ENCODE measurements around the gene WDFY2. TPM values are rescaled to one million over a fixed set of nuclear protein-coding genes. Genes with fewer than 3 reads are reported as not detected.

Gene WDFY2
- polyA plus RNA-seq, 3 donors, result 9.6 to 13.2 (median 11.7) TPM

GRCh38 chr13:51806566-51806965 is 222.3 kb downstream of the WDFY2 start:
- DNase-seq (ENCODE audit: low read depth in 3 of 3, low spot score in 2 of 3), result no peak

- no peak for DNase-seq (ENCODE audit: low read depth in 3 of 3, low spot score in 2 of 3)
These were observed 222.8 kb downstream of the WDFY2 start for GRCh38 chr13:51807041-51807440.

DNA sequence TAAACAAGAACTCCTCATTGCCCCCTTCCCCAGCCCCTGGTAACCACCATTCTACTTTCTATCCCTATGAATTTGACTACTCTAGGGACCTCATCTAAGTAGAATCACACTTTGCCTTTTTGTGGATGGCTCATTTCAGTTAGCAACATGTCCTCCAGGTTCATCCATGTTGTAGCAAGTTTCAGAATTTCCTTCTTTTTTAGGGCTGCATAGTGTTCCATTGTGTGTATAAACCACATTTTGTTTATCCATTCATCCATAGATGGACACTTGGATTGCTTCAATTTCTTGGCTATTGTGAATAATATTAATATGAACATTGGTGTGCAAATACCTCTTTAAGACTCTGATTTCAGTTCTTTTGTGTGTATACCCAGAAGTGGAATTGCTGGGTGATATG is 224.5 kb downstream of the WDFY2 start:
- no peak for DNase-seq (ENCODE audit: low read depth in 3 of 3, low spot score in 2 of 3)

DNA sequence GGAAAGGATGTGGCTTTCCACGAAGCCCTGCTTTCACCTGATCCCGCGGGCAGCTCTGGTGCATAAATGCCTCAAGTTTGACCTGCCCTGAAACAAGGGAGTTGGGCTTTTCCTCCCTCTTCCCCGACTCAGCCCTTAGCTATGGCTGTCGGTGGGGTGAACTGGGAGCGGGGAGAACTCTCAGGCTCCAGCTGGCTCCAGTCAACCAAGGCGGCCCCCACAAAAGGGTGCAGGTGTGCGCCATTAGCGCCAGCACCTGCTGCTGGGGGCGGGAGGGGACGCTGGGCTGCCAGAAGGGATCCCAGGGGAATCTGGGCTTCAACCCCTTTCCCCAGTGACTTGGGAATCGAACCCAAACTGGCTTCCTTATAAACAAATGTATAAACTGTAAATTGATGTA is 226.8 kb downstream of the WDFY2 start:
- no peak for DNase-seq (ENCODE audit: low read depth in 3 of 3, low spot score in 2 of 3)

- no peak for DNase-seq (ENCODE audit: low read depth in 3 of 3, low spot score in 2 of 3)
These were observed 227.7 kb downstream of the WDFY2 start for GRCh38 chr13:51811920-51812451.

GRCh38 chr13:51814071-51814470 is 229.8 kb downstream of the WDFY2 start:
- DNase-seq (ENCODE audit: low read depth in 3 of 3, low spot score in 2 of 3), result no peak

DNA sequence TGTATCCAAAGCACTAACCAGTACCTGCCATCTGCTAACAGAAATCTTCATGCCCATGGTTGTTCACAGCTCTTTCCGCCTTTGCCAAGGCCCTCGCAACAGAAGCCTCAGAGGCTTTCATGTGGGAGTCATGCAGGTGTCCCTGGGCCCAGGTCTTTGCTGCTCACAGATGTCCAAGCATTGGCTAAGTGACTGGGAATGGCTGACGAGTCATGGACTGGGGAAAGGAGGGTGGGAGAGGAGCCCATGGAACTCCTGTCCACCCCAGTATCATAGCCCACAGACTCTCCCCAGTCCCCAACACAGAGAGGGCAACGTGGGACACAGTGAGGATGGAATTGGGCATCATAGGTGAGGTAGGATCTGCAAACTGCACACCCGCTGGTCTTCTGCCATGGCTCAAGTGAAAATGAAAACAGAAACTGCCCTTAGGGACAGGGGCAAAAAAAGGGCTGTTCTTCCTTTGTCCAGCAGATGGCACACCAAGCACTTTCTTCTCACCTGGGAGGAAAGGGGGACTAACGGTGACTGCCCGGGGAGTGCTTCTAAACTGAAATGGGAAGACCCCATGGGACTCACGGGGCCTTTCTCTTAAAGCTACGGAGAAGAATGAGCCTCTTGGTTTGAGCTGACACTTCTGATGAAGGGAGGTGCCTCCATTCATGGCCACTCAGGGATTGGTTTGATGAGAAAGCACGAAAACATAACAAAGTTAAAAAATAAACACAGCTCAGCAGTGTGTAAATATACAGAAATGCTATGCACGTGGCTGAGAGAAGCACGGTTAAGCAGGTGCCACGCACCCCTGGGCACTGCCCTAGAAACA is 230.8 kb downstream of the WDFY2 start:
- peak in 2 of 3 donors; percentile 33 to 59 for DNase-seq (ENCODE audit: low read depth in 3 of 3, low spot score in 2 of 3)

GRCh38 chr13:51815848-51816247 is 231.6 kb downstream of the WDFY2 start:
- DNase-seq (ENCODE audit: low read depth in 3 of 3, low spot score in 2 of 3), result no peak

DNA sequence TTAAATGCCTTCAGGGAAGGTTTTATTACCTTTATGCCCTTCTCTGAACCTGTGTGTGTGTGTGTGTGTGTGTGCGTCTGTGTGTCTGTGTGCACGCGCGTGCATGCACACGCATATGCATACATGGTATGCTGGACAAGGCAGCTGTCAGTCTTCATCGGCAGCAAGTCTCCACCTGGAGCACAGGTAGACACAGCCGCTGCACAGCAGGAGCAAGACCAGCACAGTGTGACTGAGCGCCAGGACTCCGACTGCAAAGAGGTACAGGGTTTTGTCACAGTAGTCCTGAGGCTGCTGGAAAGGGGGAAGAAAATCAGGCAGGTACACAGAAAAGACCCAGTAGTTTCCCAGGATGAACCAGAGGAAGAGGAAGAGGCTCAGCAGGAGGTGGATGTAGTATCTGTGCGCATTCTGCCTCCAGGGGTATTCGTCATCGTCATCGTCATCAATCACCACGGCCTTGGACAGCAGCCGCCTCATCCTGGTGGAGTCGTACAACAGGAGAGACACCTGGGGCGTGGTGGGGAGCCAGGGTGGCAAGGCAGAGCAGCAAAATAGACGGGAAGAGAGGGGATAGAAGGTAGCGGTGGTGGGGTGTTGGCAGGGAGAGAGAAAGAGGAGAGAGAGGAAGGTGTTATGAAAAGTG is 232.5 kb downstream of the WDFY2 start:
- DNase-seq (ENCODE audit: low read depth in 3 of 3, low spot score in 2 of 3), result no peak

Other genes starting within 250 kb of the WDFY2 start
- gene SERPINE3, start 244.8 kb upstream of the WDFY2 start, polyA plus RNA-seq (ENCODE audit: insufficient read length in 3 of 3), result under 1 TPM; 0.19 to 0.31 (median 0.20) TPM
- 10 to 100 TPM; 36.0 to 41.4 (median 41.1) TPM for gene INTS6, start 131.4 kb upstream of the WDFY2 start, polyA plus RNA-seq (ENCODE audit: insufficient read length in 3 of 3)
- gene DHRS12, start 219.7 kb downstream of the WDFY2 start, polyA plus RNA-seq (ENCODE audit: insufficient read length in 3 of 3), result 10 to 100 TPM; 18.5 to 22.3 (median 19.2) TPM